DND-41 (cell line): ENCODE results near the gene ANKRD33.

ENCODE experiments used
- ATAC-seq: fragments of 200-7000 bp; cut with Tn5 transposase; 3 replicates; pipeline ENCODE4 v1.9.1; 2021; ENCODE audit warnings: low read depth; ENCODE audit not compliant: insufficient read depth
- DNase-seq: peaks from one replicate; pipeline ENCODE4 v3.0.0-alpha.2; 2020
- H2AFZ ChIP-seq: 2 replicates; pipeline ENCODE4 v1.6.0; 2012; ENCODE audit warnings: low read depth, low read length
- H3K27ac ChIP-seq: 2 replicates; pipeline ENCODE4 v1.5.1; 2012; ENCODE audit warnings: low read length, inconsistent platforms
- H3K27me3 ChIP-seq: fragments of 200-600 bp; sonication (generic); 2 replicates; pipeline ENCODE4 v1.6.0; 2012; ENCODE audit warnings: low read length, mild to moderate bottlenecking, inconsistent platforms; ENCODE audit not compliant: insufficient read depth, poor library complexity
- H3K36me3 ChIP-seq: 2 replicates; pipeline ENCODE4 v1.5.1; 2012; ENCODE audit warnings: low read length, inconsistent platforms; ENCODE audit not compliant: insufficient read depth
- H3K4me1 ChIP-seq: 2 replicates; pipeline ENCODE4 v1.5.1; 2012; ENCODE audit warnings: mild to moderate bottlenecking, low read length; ENCODE audit not compliant: insufficient read depth
- H3K4me2 ChIP-seq: 2 replicates; pipeline ENCODE4 v1.6.0; 2012; ENCODE audit warnings: mild to moderate bottlenecking, moderate library complexity, low read length, inconsistent platforms; ENCODE audit not compliant: insufficient read depth
- H3K4me3 ChIP-seq, 2 experiments: fragments of 200-600 bp in 1 of 2; shearing (Covaris generic) in 1 of 2; 2 replicates each; pipeline ENCODE4 v1.5.1; 2012 to 2016; ENCODE audit warnings: inconsistent platforms in 2 of 2, low read length in 2 of 2, mild to moderate bottlenecking in 2 of 2, low read depth in 1 of 2, moderate library complexity in 1 of 2
- H3K79me2 ChIP-seq: 2 replicates; pipeline ENCODE4 v1.6.0; 2012; ENCODE audit warnings: low read length, inconsistent platforms; ENCODE audit not compliant: insufficient read depth
- H3K9ac ChIP-seq: 2 replicates; pipeline ENCODE4 v1.6.0; 2012; ENCODE audit warnings: low read depth, mild to moderate bottlenecking, inconsistent platforms, low read length, moderate library complexity
- H3K9me3 ChIP-seq: 2 replicates; pipeline ENCODE4 v1.5.1; 2012; ENCODE audit warnings: low read length, moderate library complexity, mild to moderate bottlenecking, inconsistent platforms; ENCODE audit not compliant: insufficient read depth, severe bottlenecking
- H4K20me1 ChIP-seq: 2 replicates; pipeline ENCODE4 v1.6.0; 2012; ENCODE audit warnings: low read length; ENCODE audit not compliant: insufficient read depth
- EZH2 ChIP-seq: IDR thresholded peaks from 3 replicates; pipeline ENCODE4 v1.6.1; 2012; ENCODE audit warnings: borderline replicate concordance, low read depth, mild to moderate bottlenecking, moderate library complexity, low read length, inconsistent platforms; ENCODE audit not compliant: severe bottlenecking
- TF ChIP-seq, protein P1 (sequence below): IDR thresholded peaks from 2 replicates; pipeline ENCODE4 v1.5.1; 2012; ENCODE audit warnings: borderline replicate concordance, low read length, moderate library complexity, mild to moderate bottlenecking; ENCODE audit not compliant: poor library complexity, severe bottlenecking; ENCODE audit errors: extremely low read depth

The ANKRD33 gene

DNA sequence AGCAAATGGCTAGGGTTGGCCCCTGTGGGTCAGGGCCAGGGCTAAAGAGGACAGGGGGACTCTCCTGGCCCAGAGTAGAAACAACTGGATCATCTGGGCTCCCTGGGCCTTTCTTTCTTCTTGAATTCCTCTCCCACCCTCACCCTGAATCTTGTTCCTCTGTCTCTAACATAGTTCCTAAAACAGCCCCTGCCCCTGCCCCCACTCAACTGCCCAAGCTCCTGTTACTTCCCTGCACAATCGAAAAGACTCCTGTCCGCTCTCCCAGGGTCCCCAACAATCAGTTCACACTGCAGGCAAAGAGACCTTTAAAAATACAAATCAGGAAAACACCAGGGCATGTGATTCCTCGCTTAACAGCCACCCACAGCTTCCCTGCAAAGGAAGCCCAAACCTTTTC lies 18.0 kb upstream of the ANKRD33 start:
- Histone ChIP-seq H3K27me3 (no peaks in the 10 kb centered on the region), H3K27ac (no peak overlapping the region), H3K4me2 (no peak overlapping the region), H2AFZ (no peak overlapping the region), H3K4me3 (no peak overlapping the region), H3K9me3 (no peaks in the 10 kb centered on the region), H3K36me3 (no peaks in the 10 kb centered on the region), H3K9ac (no peak overlapping the region), H4K20me1 (no peaks in the 10 kb centered on the region), H3K79me2 (no peaks in the 10 kb centered on the region), H3K4me1 (no peaks in the 10 kb centered on the region)
- TF ChIP-seq, protein P1, sequence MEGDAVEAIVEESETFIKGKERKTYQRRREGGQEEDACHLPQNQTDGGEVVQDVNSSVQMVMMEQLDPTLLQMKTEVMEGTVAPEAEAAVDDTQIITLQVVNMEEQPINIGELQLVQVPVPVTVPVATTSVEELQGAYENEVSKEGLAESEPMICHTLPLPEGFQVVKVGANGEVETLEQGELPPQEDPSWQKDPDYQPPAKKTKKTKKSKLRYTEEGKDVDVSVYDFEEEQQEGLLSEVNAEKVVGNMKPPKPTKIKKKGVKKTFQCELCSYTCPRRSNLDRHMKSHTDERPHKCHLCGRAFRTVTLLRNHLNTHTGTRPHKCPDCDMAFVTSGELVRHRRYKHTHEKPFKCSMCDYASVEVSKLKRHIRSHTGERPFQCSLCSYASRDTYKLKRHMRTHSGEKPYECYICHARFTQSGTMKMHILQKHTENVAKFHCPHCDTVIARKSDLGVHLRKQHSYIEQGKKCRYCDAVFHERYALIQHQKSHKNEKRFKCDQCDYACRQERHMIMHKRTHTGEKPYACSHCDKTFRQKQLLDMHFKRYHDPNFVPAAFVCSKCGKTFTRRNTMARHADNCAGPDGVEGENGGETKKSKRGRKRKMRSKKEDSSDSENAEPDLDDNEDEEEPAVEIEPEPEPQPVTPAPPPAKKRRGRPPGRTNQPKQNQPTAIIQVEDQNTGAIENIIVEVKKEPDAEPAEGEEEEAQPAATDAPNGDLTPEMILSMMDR = no peak
- no peak for TF ChIP-seq EZH2
- DNase-seq = no peak
- ATAC-seq = no peak

DNA sequence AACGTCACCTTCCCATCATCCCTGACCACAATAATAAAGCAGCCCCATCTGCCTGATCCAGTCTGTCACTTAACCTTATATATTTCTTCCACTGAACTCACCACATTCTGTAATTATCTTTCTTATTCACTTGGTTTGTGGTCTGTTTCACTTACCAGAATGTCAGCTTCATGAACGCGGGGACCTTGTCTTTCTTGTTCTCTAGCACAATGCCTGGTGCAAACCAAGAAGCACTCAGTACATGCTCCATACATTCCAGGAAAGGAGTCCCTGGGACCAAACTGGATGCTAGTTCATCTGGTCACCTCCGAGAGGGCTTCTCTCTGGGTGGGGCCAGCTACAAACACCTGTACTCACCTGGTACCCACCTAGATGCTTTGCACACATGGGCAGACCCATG lies 17.4 kb upstream of the ANKRD33 start:
- DNase-seq = no peak

DNA sequence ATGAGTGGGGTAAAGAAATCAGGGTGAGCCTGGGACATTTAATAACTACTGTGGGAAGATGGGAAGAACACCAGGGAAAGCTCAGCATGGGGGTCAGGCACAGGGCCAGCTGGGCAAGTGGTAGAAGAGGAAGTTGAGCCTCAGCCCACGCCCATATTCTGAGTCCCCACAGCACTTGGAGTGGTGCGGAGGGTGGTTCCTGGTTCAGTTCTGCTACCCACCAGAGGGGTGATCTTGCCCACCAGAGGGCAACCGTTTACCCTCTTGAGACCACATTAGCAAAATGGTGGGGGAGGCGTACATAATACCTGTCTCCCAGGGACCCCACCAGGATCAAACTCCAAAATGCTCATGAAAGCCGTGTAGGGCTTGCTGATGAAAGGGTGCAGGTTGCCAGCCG lies 16.8 kb upstream of the ANKRD33 start:
- H3K27ac ChIP-seq = no peak overlapping the region

More for the DNA sequence above, 17.4 kb upstream of the ANKRD33 start:
- no peaks in the 10 kb centered on the region for H3K36me3 ChIP-seq
- no peaks in the 10 kb centered on the region for H4K20me1 ChIP-seq
- H3K4me3 ChIP-seq = no peak overlapping the region
- H3K27ac ChIP-seq = no peak overlapping the region
- TF ChIP-seq EZH2 = no peak
- TF ChIP-seq, protein P1 = no peak
- H3K79me2 ChIP-seq = no peaks in the 10 kb centered on the region
- no peak for ATAC-seq
- H3K9me3 ChIP-seq = no peaks in the 10 kb centered on the region
- H3K9ac ChIP-seq = no peak overlapping the region
- no peak overlapping the region for H2AFZ ChIP-seq
- no peak overlapping the region for H3K4me2 ChIP-seq
- no peaks in the 10 kb centered on the region for H3K27me3 ChIP-seq
- no peaks in the 10 kb centered on the region for H3K4me1 ChIP-seq

DNA sequence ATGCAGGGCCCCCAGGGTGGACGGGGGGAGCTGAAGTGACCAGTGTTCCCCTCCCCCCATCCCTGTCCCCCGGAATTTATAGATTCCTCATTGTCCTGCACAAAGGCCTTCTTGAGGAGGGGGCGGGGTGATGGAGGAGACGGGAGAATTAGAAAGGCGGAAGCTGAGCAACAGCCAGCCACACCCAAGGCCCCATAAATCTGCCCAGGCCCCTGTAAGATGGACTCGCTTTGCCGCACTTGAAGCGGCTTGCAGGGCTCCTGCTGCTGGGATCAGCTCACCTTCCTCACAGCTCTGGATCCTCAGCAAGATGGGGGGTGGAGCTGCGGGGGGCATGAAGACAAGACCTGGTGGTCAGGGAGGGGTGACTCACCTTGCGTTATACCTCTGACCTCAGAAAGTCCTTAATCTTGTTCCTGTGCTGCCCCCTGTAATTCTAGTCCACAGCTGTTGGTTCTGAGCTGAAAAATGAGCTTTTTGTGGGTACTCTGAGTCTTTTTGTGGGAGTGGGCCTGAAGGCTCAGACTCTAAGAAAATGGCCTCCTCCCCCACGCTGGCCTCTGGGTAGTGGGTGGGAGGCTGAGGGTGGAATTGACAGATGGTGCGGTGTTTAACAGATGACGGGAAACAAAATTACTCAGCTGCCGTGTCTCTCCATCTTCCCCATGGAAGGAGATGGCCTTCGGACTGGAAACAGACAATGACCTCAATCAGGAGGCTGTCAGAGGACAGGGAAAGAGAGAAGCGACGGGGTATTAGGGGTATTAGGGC lies 15.8 kb upstream of the ANKRD33 start:
- Histone ChIP-seq H3K4me2 (no peak overlapping the region), H3K27me3 (no peaks in the 10 kb centered on the region), H4K20me1 (no peaks in the 10 kb centered on the region), H3K4me3 (no peak overlapping the region), H3K79me2 (no peaks in the 10 kb centered on the region), H2AFZ (no peak overlapping the region), H3K36me3 (no peaks in the 10 kb centered on the region), H3K9ac (no peak overlapping the region), H3K27ac (no peak overlapping the region), H3K9me3 (no peaks in the 10 kb centered on the region), H3K4me1 (no peaks in the 10 kb centered on the region)
- TF ChIP-seq, protein P1 = no peak
- TF ChIP-seq EZH2 = no peak
- DNase-seq (no peak), ATAC-seq (no peak)

More for the DNA sequence above, 16.8 kb upstream of the ANKRD33 start:
- Histone ChIP-seq H3K4me1 (no peaks in the 10 kb centered on the region), H3K79me2 (no peaks in the 10 kb centered on the region), H3K9me3 (no peaks in the 10 kb centered on the region), H3K4me2 (no peak overlapping the region), H3K9ac (no peak overlapping the region), H3K4me3 (no peak overlapping the region), H3K36me3 (no peaks in the 10 kb centered on the region), H2AFZ (no peak overlapping the region), H3K27me3 (no peaks in the 10 kb centered on the region), H4K20me1 (no peaks in the 10 kb centered on the region)
- no peak for ATAC-seq
- no peak for TF ChIP-seq EZH2
- DNase-seq = no peak
